ENCODE data around the gene ENTHD1.

ENTHD1 gene

DNA sequence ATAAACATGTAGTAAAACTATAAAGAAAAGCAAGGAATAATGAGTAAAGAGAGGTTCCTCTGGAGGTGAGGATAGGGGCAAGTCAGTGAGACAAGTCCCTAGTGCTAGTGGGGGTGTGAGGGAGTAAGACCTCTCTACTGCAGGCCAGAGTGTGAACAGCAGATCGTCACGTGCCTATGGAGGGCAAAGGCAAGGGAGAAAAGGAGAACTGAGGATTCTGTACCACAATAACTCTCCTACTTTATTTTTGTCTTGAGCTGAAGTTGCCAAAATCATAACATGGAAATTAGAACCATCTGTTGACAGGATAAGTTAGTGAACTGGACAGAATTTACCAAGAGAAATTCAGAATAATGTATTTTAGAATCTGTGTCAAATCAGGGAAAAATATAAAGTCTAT, 77.6 kb downstream of the ENTHD1 start:
- no peak for DNase-seq (ENCODE audit: low read depth)
- no peak for TF ChIP-seq CTCF (IDR thresholded peaks at IDR 0.05; ENCODE audit: insufficient read depth, low read depth, low read length, missing control alignments)
- no peak overlapping the region for H3K4me3 ChIP-seq (ENCODE audit: low read depth, low read length)

GRCh38 chr22:39814899-39815298, 78.7 kb downstream of the ENTHD1 start:
- no peak for TF ChIP-seq CTCF (IDR thresholded peaks at IDR 0.05; ENCODE audit: insufficient read depth, low read depth, low read length, missing control alignments)
- no peak overlapping the region for H3K4me3 ChIP-seq (ENCODE audit: low read depth, low read length)
- peak; percentile 41 for DNase-seq (ENCODE audit: low read depth)

DNA sequence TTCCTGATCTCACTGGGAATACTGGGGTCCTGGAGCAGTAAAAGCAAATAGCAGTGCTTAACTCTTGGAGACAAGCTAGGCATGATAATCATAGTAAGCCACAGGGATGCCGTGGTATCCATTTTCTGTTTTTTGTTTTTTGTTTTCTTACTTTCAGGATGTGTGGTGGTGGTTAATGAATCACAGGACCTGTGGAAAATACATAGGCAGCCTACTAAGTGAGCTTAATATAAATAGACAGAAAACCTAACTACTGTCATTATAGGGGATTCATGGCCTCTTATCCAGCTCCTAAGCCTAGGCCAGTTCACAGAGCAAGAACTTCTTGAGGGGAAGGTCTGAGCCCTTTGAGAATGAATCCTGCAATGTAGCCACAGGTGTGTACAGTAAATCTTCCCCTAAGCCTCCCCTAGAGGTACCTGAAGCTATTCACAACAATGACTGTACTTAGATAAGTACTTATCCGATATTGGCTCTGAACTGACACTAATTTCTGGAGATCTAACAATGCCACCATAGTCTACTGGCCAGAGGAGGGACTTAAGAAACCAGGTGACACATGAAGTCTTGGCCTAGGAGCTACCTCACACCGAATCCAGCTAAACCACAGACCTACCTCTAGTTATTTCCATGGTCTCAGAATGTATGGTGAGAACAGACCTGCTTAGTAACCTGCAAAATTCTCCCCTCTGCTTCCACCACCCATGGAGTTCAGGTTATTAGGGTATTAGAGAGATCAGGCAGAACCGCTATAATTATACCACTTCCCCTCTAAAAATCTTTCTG, 83.6 kb downstream of the ENTHD1 start:
- no peak for TF ChIP-seq CTCF (IDR thresholded peaks at IDR 0.05; ENCODE audit: insufficient read depth, low read depth, low read length, missing control alignments)
- no peak overlapping the region for H3K4me3 ChIP-seq (ENCODE audit: low read depth, low read length)
- DNase-seq (ENCODE audit: low read depth), result peak; percentile 9

DNA sequence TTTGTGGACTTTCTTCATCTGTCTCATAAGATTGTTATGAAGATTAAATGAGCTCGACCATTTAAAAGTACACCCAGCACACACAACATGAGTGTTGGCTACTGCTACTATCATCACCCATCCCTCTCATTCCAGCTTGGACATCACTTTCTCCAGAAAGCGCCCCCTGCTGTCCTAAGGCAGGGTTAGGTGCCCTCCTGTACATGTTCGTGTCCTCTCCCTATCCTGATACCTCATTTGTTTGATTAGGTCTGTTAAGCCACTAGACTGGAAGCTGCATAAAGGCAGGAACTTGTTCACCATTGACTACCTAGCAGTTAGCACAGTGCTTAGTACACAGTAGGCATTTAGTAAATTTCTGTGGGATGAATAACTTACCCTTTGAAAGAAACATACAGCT, 85.5 kb downstream of the ENTHD1 start:
- TF ChIP-seq CTCF (IDR thresholded peaks at IDR 0.05; ENCODE audit: insufficient read depth, low read depth, low read length, missing control alignments), result peak; percentile 22
- DNase-seq (ENCODE audit: low read depth), result peak; percentile 36
- no peak overlapping the region for H3K4me3 ChIP-seq (ENCODE audit: low read depth, low read length)

DNA sequence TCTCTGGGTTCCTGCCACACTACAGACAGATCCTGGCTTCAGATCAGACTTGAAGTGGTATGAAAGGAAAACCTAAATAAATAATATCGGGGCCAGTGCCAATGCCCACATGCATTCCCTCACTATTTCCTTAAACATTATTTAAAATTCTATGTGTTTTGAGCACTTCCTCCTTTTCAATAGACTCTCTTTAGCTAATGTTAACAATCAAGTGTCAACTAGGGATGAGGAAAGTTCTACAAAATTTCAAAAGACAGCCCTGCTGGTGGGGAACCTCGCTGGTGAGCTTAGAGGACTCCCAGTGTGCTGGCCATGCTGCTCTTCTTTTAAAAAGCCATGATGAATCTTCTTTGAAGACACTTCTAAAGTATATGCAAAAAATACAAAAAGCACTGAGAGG, 87.5 kb downstream of the ENTHD1 start:
- no peak for DNase-seq (ENCODE audit: low read depth)
- no peak overlapping the region for H3K4me3 ChIP-seq (ENCODE audit: low read depth, low read length)
- no peak for TF ChIP-seq CTCF (IDR thresholded peaks at IDR 0.05; ENCODE audit: insufficient read depth, low read depth, low read length, missing control alignments)

DNA sequence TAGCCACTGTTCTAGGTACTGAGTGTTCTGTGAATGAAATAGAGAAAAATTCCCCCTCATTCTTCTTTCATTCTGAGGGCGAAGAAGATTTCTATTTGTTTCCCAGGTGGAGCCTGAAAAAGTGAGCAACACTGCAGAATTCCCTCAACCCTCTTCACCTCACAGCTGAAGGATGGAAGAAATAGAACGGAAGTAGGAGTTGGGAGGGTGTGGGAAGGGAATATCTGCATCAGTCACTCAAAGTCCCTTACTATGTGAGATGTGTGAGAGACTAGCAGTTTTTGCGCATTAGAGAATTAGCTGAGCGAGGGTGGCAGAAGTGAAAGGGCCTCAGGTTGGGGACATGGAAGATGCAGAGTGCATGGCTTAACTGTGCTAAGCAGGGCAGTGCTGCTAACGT, 88.4 kb downstream of the ENTHD1 start:
- TF ChIP-seq CTCF (IDR thresholded peaks at IDR 0.05; ENCODE audit: insufficient read depth, low read depth, low read length, missing control alignments), result no peak
- H3K4me3 ChIP-seq (ENCODE audit: low read depth, low read length), result no peak overlapping the region

DNA sequence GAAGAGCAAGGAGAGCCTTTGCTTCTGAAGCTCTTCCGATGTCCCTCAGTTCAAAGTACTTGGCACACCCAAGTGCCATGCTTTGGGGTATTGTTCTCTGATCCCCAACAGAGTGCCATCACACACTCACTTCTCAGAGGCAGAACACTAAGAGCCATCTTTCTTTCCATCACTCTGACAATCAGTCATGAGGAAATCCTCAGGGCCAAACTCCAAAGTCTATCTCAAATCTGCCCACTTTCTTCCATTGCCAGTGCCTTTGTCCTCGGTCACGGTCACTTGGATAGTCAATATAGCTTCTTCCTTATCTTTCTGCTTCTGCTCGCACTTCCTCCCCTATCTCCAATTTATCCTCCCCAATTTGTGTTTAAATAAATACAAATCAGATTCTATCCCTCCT, 90.9 kb downstream of the ENTHD1 start:
- no peak overlapping the region for H3K4me3 ChIP-seq (ENCODE audit: low read depth, low read length)
- no peak for DNase-seq (ENCODE audit: low read depth)
- TF ChIP-seq CTCF (IDR thresholded peaks at IDR 0.05; ENCODE audit: insufficient read depth, low read depth, low read length, missing control alignments), result no peak

More for the DNA sequence above, 88.4 kb downstream of the ENTHD1 start:
- DNase-seq (ENCODE audit: low read depth), result no peak
